Epidermal melanocyte (primary cell): Measurements from ENCODE around the gene SH2D7.

Experiments
- DNase-seq: peaks from one replicate; pipeline ENCODE4 v3.0.0; 2011; ENCODE audit warnings: low spot score; ENCODE audit not compliant: insufficient read length

The SH2D7 gene

GRCh38 chr15:78103406-78104118 is 11.2 kb downstream of the SH2D7 start:
- DNase-seq: no peak

DNA sequence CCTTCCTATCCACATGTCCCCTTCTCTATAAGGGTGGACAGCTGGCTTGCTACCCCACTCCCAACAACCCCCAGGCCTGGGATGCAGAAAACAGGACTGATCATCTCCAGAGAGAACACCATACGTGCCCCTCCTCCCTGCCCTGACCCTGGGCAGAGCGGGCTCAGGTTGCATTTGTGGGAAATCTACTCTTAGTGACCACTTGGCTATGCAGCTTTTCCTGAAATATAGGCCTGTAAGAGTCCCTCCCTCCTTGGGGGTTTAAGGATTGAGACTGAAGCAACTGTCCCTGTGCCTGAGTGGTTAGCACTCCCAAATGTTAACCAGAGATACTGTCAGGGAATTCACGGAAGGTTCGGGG is 11.7 kb downstream of the SH2D7 start:
- DNase-seq: no peak

- DNase-seq: no peak
These were observed 12.5 kb downstream of the SH2D7 start for GRCh38 chr15:78104566-78105475.

GRCh38 chr15:78105476-78106241 is 13.3 kb downstream of the SH2D7 start:
- no peak for DNase-seq

- DNase-seq: no peak
These were observed 15.1 kb downstream of the SH2D7 start for GRCh38 chr15:78107471-78107870.

GRCh38 chr15:78108300-78109084 is 16.1 kb downstream of the SH2D7 start:
- DNase-seq: peak; percentile 92

DNA sequence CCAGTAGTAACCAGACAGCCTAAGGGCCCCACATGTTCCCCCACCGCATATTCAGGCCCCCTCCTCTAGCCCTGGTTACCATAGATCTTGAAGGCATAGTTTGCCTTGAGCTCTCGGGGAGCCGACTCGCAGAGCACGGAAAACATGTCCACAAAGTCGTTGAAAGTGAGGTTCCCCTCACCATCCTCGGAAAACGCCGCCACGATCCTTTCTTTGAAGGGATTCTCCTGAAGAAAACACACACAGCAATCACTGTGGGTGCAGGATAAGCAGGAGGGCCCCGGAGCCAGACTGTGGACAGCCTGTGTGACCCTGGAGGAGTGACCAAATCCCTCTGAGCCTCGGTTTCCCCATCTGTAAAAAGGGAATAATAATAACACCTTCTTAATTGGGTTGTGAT is 16.8 kb downstream of the SH2D7 start:
- no peak for DNase-seq

DNA sequence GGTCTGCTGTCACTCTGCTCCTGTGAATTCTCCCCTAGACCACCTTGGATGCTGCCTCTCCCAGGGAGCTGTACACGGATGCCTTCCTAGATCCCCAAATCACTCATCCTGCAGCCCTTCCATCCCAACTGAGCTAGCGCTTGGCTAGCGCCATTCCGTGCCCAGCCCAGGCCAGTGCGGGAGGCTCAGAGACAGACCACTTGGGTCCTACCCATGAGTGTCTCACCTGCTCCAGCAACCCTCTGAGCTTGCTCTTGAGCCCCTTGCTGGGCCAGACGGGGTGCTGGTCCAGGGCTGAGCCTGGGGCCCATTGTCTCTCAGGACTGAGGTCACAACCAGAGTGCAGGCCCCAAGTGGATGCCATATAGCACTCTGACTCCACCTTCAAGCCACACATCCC is 17.7 kb downstream of the SH2D7 start:
- DNase-seq: no peak

GRCh38 chr15:78110916-78111475 is 18.6 kb downstream of the SH2D7 start:
- no peak for DNase-seq

DNA sequence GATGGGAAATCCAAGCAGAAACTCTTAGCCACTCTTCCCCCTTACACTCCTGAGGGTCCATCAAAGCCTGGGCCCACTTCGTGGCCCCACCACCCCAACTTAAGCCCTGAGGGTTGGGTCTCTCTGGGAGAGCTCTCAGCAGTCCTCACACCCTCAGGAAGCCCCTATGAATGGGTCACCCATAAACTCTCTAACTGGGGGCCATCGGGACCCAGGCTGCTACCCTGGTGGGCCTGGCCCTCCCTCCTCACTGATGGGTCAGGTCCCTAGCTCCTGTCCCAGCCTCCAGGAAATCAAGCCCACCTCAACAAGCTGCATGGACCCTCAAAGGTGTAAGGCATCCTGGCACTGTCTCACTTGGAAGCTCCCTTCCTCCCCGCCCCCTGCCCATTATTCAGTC is 19.4 kb downstream of the SH2D7 start:
- DNase-seq: no peak

DNA sequence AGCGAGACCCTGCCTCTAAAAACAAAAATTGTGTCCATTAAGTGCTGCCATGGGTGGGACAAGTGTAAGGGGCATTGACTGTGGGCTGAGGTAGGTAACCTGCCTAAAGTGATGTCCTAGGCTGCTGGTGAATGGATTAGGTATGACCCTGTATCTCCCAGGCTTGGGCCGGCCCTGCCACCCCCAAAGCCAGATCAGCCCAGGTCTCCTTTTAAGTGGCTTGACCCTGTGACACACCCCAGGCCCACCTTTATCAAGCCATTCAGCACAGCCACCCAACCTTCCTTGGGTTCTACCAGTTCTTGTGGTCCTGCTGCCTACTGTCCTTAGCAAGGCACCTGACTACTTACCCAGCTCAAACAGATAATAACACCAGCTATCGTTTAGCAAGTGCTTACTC is 20.2 kb downstream of the SH2D7 start:
- no peak for DNase-seq

DNA sequence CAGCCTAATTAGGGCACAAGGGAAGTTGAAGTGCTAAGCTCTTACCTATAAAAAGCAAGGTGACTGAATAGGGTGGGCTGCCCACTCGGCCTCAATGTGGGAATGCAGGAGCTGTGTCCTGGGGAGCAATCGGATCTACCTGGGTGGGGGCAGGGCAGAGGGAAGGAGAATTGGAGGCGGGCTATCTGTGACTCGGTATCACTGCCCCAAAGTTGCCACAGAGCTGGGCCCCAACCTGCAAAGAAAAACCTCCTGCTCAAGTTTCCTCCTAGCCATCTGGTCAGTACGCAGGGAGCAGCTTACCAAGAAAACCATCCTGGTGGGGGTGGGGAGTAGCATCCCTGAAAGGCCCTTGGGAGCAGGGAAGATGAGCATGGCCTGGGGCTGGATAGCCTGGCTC is 28.2 kb downstream of the SH2D7 start:
- no peak for DNase-seq

DNA sequence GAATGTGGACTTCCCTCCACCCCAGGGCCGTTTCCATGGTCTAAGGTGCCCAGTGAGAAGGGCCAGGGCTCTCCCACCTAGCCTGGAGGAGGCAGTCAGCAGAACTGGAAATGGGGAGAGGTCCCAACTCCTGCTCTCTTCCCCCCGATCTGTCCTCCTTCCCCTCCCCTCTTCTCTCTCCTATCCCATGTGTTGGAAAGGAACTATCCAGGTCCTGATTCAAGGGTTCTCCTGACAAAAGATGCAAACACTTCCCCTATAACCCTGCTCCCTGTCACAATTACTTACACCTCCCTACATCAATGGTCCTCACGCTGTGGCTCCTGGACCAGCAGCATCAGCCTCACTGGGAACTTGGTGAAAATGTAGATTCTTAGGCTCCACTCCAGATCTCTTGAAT is 32.9 kb downstream of the SH2D7 start:
- no peak for DNase-seq

GRCh38 chr15:78127882-78128281 is 35.5 kb downstream of the SH2D7 start:
- DNase-seq: no peak

DNA sequence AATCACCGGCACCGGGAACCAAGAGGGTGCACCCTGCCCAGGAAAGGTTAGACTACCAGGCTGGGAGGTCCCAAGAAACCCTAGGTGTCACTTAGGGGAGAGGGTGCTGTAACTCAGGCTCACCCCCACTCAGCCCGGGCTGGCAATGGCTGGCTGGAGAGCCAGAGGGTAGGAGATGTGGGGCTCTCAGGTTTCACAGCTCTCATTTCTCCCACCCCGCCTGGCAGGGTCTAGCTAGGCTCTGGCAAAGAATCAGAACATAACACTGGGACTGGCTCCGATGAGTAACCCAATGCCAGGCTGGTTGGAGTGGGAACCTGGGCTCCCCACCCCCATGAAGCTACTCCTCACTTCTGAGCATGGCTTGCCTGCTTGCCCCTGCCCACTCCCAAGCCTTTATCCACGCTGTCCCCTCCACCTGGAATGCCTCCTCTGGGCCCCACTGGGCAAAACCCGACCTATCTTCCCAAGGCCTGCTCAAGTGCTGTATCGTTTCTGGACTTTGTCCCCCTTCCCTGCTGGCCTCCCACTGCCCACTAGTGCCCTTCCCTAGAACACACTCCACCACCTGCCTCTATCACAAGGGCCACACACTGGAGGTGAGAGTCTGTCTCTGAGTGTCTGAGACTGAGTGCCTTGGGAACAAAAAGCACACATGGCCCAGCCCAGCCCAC is 36.9 kb downstream of the SH2D7 start:
- no peak for DNase-seq

DNA sequence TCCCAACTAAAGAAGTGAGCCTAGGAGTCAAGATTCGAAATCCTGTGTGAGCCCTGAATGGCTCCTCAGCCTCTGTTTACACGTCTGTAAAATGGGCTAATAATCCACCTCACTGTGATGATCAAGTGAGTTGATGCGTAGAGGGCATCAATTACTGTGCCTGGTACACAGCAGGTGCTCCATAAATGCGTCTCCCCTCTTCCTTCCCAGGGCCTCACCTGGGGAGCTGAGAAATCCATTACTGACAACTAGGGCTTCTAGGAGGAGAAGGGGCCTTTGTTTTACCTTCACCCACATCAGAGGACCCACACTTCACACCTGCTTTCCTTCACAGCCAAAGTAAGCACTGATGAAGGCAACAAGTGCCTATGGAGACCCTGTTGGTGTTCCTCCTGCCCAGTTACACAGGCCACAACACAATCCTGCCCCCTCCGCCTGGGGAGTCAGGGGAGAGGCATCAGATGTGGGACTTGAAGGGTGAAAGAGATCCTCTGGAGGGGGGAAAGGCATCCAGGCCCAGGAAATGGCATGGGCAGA is 37.5 kb downstream of the SH2D7 start:
- no peak for DNase-seq

GRCh38 chr15:78130466-78131294 is 38.3 kb downstream of the SH2D7 start:
- DNase-seq: no peak

GRCh38 chr15:78131295-78132061 is 39.1 kb downstream of the SH2D7 start, which contains the start of gene CIB2:
CIB2 (minus strand) TSS chr15:78131445; CDS start chr15:78131215, 230 bp downstream.
- peak; percentile 84 for DNase-seq
